ENCODE data around the gene TOM1. TPM values are rescaled to one million over a fixed set of nuclear protein-coding genes. Genes with fewer than 3 reads are reported as not detected.

The TOM1 gene
- polyA plus RNA-seq, 1 of the 3 experiments (the other 2 are of a cell fraction) = 26.9 TPM

DNA sequence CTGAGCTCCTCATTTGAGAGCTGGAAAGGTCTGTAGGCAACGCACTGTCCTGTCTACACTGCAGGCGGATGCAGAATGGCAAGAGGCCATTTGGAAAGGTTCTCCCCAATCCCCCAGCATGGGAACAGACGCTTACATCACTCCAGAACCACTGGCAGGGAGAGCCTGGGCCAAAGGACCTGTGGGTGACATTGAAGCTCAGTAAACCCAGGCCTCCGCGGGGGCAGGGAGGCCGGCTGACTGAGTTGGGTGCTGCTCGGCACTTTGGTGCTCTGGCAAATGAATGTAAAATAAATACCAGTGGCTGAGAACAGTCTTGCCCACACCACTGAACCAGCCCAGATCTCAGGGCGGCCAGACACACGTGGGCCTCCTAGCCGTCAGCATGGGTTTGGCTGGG is 22.4 kb downstream of the TOM1 start:
- H3K27me3 ChIP-seq (ENCODE audit: insufficient read depth) = no peaks in the 10 kb centered on the region
- TF ChIP-seq RCOR1 (IDR thresholded peaks at IDR 0.05; ENCODE audit: low read length) = no peak
- TF ChIP-seq, protein P1, sequence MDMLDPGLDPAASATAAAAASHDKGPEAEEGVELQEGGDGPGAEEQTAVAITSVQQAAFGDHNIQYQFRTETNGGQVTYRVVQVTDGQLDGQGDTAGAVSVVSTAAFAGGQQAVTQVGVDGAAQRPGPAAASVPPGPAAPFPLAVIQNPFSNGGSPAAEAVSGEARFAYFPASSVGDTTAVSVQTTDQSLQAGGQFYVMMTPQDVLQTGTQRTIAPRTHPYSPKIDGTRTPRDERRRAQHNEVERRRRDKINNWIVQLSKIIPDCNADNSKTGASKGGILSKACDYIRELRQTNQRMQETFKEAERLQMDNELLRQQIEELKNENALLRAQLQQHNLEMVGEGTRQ (IDR thresholded peaks at IDR 0.05; ENCODE audit: borderline replicate concordance, low read depth, low read length) = no peak
- TF ChIP-seq RAD21 (IDR thresholded peaks at IDR 0.05; ENCODE audit: low read length) = no peak
- TF ChIP-seq GABPA (IDR thresholded peaks at IDR 0.05; ENCODE audit: low read depth) = no peak
- TF ChIP-seq GATA2 (CRISPR knock-in tag; IDR thresholded peaks at IDR 0.05) = no peak
- no peak for TF ChIP-seq POLR2AphosphoS5 (IDR thresholded peaks at IDR 0.05; ENCODE audit: low read depth, low read length)
- TF ChIP-seq, protein P2, sequence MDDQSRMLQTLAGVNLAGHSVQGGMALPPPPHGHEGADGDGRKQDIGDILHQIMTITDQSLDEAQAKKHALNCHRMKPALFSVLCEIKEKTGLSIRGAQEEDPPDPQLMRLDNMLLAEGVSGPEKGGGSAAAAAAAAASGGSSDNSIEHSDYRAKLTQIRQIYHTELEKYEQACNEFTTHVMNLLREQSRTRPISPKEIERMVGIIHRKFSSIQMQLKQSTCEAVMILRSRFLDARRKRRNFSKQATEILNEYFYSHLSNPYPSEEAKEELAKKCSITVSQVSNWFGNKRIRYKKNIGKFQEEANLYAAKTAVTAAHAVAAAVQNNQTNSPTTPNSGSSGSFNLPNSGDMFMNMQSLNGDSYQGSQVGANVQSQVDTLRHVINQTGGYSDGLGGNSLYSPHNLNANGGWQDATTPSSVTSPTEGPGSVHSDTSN (IDR thresholded peaks at IDR 0.05) = no peak
- no peak for TF ChIP-seq TEAD4 (IDR thresholded peaks at IDR 0.05; ENCODE audit: borderline replicate concordance, insufficient read depth)
- no peak for TF ChIP-seq NFIC (IDR thresholded peaks at IDR 0.05; ENCODE audit: borderline replicate concordance)
- no peak for TF ChIP-seq SMC3 (IDR thresholded peaks at IDR 0.05; ENCODE audit: low read depth, low read length)

DNA sequence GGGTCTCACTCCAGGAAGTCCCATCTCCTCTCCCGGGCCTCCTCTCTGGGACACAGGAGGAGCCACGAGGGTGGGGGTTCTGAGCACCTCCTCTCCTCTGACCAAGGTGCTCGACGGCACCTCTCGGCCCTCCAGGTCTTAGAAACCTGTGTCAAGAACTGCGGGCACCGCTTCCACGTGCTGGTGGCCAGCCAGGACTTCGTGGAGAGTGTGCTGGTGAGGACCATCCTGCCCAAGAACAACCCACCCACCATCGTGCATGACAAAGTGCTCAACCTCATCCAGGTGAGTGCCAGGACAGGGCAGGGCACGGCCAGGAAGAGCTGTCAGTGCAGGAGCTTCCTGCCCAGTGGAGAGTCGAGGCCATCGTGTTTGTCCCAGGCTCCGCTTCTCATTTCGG is 23.2 kb downstream of the TOM1 start:
- Histone ChIP-seq H3K79me2 (ENCODE audit: insufficient read depth) (no peaks in the 10 kb centered on the region), H3K9me3 (no peaks in the 10 kb centered on the region)
- TF ChIP-seq, protein P3, sequence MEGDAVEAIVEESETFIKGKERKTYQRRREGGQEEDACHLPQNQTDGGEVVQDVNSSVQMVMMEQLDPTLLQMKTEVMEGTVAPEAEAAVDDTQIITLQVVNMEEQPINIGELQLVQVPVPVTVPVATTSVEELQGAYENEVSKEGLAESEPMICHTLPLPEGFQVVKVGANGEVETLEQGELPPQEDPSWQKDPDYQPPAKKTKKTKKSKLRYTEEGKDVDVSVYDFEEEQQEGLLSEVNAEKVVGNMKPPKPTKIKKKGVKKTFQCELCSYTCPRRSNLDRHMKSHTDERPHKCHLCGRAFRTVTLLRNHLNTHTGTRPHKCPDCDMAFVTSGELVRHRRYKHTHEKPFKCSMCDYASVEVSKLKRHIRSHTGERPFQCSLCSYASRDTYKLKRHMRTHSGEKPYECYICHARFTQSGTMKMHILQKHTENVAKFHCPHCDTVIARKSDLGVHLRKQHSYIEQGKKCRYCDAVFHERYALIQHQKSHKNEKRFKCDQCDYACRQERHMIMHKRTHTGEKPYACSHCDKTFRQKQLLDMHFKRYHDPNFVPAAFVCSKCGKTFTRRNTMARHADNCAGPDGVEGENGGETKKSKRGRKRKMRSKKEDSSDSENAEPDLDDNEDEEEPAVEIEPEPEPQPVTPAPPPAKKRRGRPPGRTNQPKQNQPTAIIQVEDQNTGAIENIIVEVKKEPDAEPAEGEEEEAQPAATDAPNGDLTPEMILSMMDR (IDR thresholded peaks at IDR 0.05) = no peak
- no peak for TF ChIP-seq NFIC (IDR thresholded peaks at IDR 0.05; ENCODE audit: borderline replicate concordance)
- TF ChIP-seq ELF1 (IDR thresholded peaks at IDR 0.05) = no peak
- no peak for TF ChIP-seq FOXM1 (IDR thresholded peaks at IDR 0.05; ENCODE audit: low read depth)
- TF ChIP-seq, protein P4, sequence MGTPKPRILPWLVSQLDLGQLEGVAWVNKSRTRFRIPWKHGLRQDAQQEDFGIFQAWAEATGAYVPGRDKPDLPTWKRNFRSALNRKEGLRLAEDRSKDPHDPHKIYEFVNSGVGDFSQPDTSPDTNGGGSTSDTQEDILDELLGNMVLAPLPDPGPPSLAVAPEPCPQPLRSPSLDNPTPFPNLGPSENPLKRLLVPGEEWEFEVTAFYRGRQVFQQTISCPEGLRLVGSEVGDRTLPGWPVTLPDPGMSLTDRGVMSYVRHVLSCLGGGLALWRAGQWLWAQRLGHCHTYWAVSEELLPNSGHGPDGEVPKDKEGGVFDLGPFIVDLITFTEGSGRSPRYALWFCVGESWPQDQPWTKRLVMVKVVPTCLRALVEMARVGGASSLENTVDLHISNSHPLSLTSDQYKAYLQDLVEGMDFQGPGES (IDR thresholded peaks at IDR 0.05; ENCODE audit: low read depth, low read length) = no peak
- no peak for TF ChIP-seq MXI1 (IDR thresholded peaks at IDR 0.05; ENCODE audit: low read depth, low read length)
- no peak for TF ChIP-seq JUND (IDR thresholded peaks at IDR 0.05)
- TF ChIP-seq, protein P1 (IDR thresholded peaks at IDR 0.05; ENCODE audit: borderline replicate concordance, low read depth, low read length) = no peak
- TF ChIP-seq MEF2A (IDR thresholded peaks at IDR 0.05; ENCODE audit: borderline replicate concordance, low read depth) = no peak
- no peak for TF ChIP-seq GABPA (IDR thresholded peaks at IDR 0.05; ENCODE audit: low read depth)
- no peak for TF ChIP-seq CHD2 (IDR thresholded peaks at IDR 0.05; ENCODE audit: low read length, partially characterized antibody)
- TF ChIP-seq, protein P2 (IDR thresholded peaks at IDR 0.05) = no peak
- TF ChIP-seq NRF1 (IDR thresholded peaks at IDR 0.05; ENCODE audit: low read depth, low read length) = no peak

More for the DNA sequence above, 22.4 kb downstream of the TOM1 start:
- no peak overlapping the region for H3K9ac ChIP-seq
- H3K79me2 ChIP-seq (ENCODE audit: insufficient read depth) = no peaks in the 10 kb centered on the region
- H3K4me2 ChIP-seq = no peak overlapping the region
- H3K4me1 ChIP-seq (ENCODE audit: control insufficient read depth in 1 of 2, insufficient read depth in 2 of 2, low read depth in 1 of 2, low read length in 1 of 2) = no peaks in the 10 kb centered on the region
- H3K9me2 ChIP-seq = no peaks in the 10 kb centered on the region
- H3F3A ChIP-seq (replicated peaks; ENCODE audit: insufficient read depth) = no peaks in the 10 kb centered on the region
- no peak overlapping the region for H3K4me3 ChIP-seq (ENCODE audit: low read depth in 2 of 2, low read length in 1 of 2)
- H3K27ac ChIP-seq (ENCODE audit: low read depth in 2 of 2, low read length in 1 of 2) = no peak overlapping the region
- CTCF ChIA-PET = no interaction called here
- no peak for DNase-seq
- no peak overlapping the region for H2AFZ ChIP-seq (ENCODE audit: low read depth)
- 92% methylated on average over 9 of the region's 10 CpGs for WGBS (ENCODE audit: low lambda C conversion rate)
- no peaks in the 10 kb centered on the region for H4K20me1 ChIP-seq (ENCODE audit: insufficient read depth)
- POLR2A ChIA-PET = no interaction called here
- peaks cover 21 to 53% of the 10 kb centered on the region in 2 experiments for H3K36me3 ChIP-seq (replicated peaks in 1 of 2; ENCODE audit: control insufficient read depth in 1 of 2, insufficient read depth in 2 of 2, low read length in 1 of 2)
- no peaks in the 10 kb centered on the region for H3K9me3 ChIP-seq

More for the DNA sequence above, 23.2 kb downstream of the TOM1 start:
- 91% methylated on average over 10 of the region's 15 CpGs for WGBS (ENCODE audit: low lambda C conversion rate)
- Histone ChIP-seq H3K27me3 (ENCODE audit: insufficient read depth) (no peaks in the 10 kb centered on the region), H3K4me1 (ENCODE audit: control insufficient read depth in 1 of 2, insufficient read depth in 2 of 2, low read depth in 1 of 2, low read length in 1 of 2) (no peaks in the 10 kb centered on the region), H3F3A (replicated peaks; ENCODE audit: insufficient read depth) (no peaks in the 10 kb centered on the region), H3K9me2 (no peaks in the 10 kb centered on the region), H3K9ac (no peak overlapping the region), H3K4me2 (no peak overlapping the region), H3K36me3 (replicated peaks in 1 of 2; ENCODE audit: control insufficient read depth in 1 of 2, insufficient read depth in 2 of 2, low read length in 1 of 2) (peaks cover 25 to 56% of the 10 kb centered on the region in 2 experiments), H3K4me3 (ENCODE audit: low read depth in 2 of 2, low read length in 1 of 2) (no peak overlapping the region), H4K20me1 (ENCODE audit: insufficient read depth) (no peaks in the 10 kb centered on the region), H3K27ac (ENCODE audit: low read depth in 2 of 2, low read length in 1 of 2) (no peak overlapping the region), H2AFZ (ENCODE audit: low read depth) (no peak overlapping the region)
- CTCF ChIA-PET = no interaction called here
- no peak for DNase-seq
- POLR2A ChIA-PET = no interaction called here

Data from SK-N-SH (cell line).